HCT116 (cell line): ENCODE data around the gene PPFIA1. TPM values are rescaled to one million over a fixed set of nuclear protein-coding genes. Genes with fewer than 3 reads are reported as not detected.

Source experiments
- ATAC-seq: fragments of 200-7000 bp; cut with Tn5 transposase; 2 replicates; pipeline ENCODE4 v1.9.1; 2020; ENCODE audit warnings: mild to moderate bottlenecking, moderate library complexity
- BruUV-seq: library from RNA; stranded (reverse); fragments of 400-500 nt; replicated peaks from 2 replicates; lab custom pipeline; 2021; lab: Mats Ljungman, UMichigan
- CTCF ChIA-PET: fragments of 300-600 bp; sonication (Branson Sonifier 250); formaldehyde crosslinking; loops from one replicate; lab custom pipeline; 2021; ENCODE audit warnings: antibody characterized with exemption; lab: Charles Lee
- POLR2A ChIA-PET: fragments of 300-600, 350-600 bp; sonication (Branson Sonifier 250); formaldehyde crosslinking; loops from one replicate; lab custom pipeline; 2021; ENCODE audit warnings: antibody characterized with exemption; lab: Charles Lee
- RAD21 ChIA-PET, 2 experiments: fragments of 300-600 bp; sonication (Branson Sonifier 250); formaldehyde crosslinking; loops; one replicate each; lab custom pipeline; 2023; ENCODE audit warnings: low total read pairs in 2 of 2; ENCODE audit not compliant: uncharacterized antibody in 2 of 2, unreplicated experiment in 2 of 2, low non-redundant PET in 1 of 2; lab: Charles Lee
- DNase-seq: peaks from one replicate; pipeline ENCODE4 v3.0.0-alpha.2; 2010; ENCODE audit warnings: low read depth, low spot score
- H2AFZ ChIP-seq: fragments of 200-600 bp; shearing (Covaris generic), sonication (generic); 2 replicates; pipeline ENCODE4 v1.6.1; 2017; ENCODE audit warnings: low read depth, mixed run types, mixed read lengths, antibody characterized with exemption, low read length; ENCODE audit not compliant: poor library complexity, severe bottlenecking
- H3K27ac ChIP-seq: 2 replicates; pipeline ENCODE4 v1.5.1; 2012; ENCODE audit warnings: low read depth, low read length
- H3K27me3 ChIP-seq: fragments of 200-600 bp; sonication (generic); 2 replicates; pipeline ENCODE4 v1.6.1; 2016; ENCODE audit warnings: mixed run types, low read length, mixed read lengths; ENCODE audit not compliant: insufficient read depth
- H3K36me3 ChIP-seq, 2 experiments: fragments of 200-500 bp in 1 of 2; fragments of 200-600 bp in 1 of 2; sonication (Bioruptor generic) in 1 of 2; sonication (generic) in 1 of 2; 2 replicates each; pipeline versions ENCODE4 v1.5.1 to v1.6.1; 2014 to 2016; ENCODE audit warnings: low read length in 2 of 2, inconsistent platforms in 1 of 2, mixed read lengths in 1 of 2, mixed run types in 1 of 2; ENCODE audit not compliant: insufficient read depth in 2 of 2, control insufficient read depth in 1 of 2
- H3K4me1 ChIP-seq, 2 experiments: fragments of 200-600 bp in 1 of 2; sonication (generic) in 1 of 2; 2 replicates each; pipeline versions ENCODE4 v1.5.1 to v1.6.1; 2012 to 2017; ENCODE audit warnings: low read length in 2 of 2, inconsistent platforms in 1 of 2, mild to moderate bottlenecking in 1 of 2, mixed read lengths in 1 of 2, mixed run types in 1 of 2, moderate library complexity in 1 of 2; ENCODE audit not compliant: insufficient read depth in 2 of 2, control insufficient read depth in 1 of 2
- H3K4me2 ChIP-seq: fragments of 200-600 bp; sonication (generic); 2 replicates; pipeline ENCODE4 v1.6.1; 2017; ENCODE audit warnings: mixed run types, low read length, mixed read lengths
- H3K4me3 ChIP-seq, 2 experiments: fragments of 200-600 bp in 1 of 2; sonication (generic) in 1 of 2; replicated peaks in 1 of 2; 2 replicates each; pipeline ENCODE4 v1.5.1; 2011 to 2016; ENCODE audit warnings: low read length in 2 of 2, control low read depth in 1 of 2, low read depth in 1 of 2, mild to moderate bottlenecking in 1 of 2, mixed read lengths in 1 of 2, mixed run types in 1 of 2
- H3K79me2 ChIP-seq: fragments of 200-600 bp; sonication (generic); 2 replicates; pipeline ENCODE4 v1.6.1; 2017; ENCODE audit warnings: mild to moderate bottlenecking, mixed run types, low read length, moderate library complexity, mixed read lengths; ENCODE audit not compliant: insufficient read depth
- H3K9ac ChIP-seq: fragments of 200-600 bp; sonication (generic); 2 replicates; pipeline ENCODE4 v1.6.1; 2016; ENCODE audit warnings: low read length, mixed read lengths
- H3K9me2 ChIP-seq: fragments of 200-600 bp; sonication (generic), shearing (Covaris generic); 2 replicates; pipeline ENCODE4 v1.6.1; 2017; ENCODE audit warnings: mixed run types, mild to moderate bottlenecking, moderate library complexity; ENCODE audit not compliant: insufficient read depth
- H3K9me3 ChIP-seq, 2 experiments: fragments of 200-500 bp in 1 of 2; fragments of 200-600 bp in 1 of 2; sonication (Bioruptor generic) in 1 of 2; sonication (generic) in 1 of 2; 2 replicates each; pipeline ENCODE4 v1.6.1; 2014 to 2017; ENCODE audit warnings: low read length in 2 of 2, mixed read lengths in 2 of 2, inconsistent platforms in 1 of 2, low read depth in 1 of 2, mild to moderate bottlenecking in 1 of 2, mixed run types in 1 of 2, moderate library complexity in 1 of 2; ENCODE audit not compliant: control insufficient read depth in 1 of 2, insufficient read depth in 1 of 2
- H4K20me1 ChIP-seq: fragments of 200-600 bp; sonication (generic), shearing (Covaris generic); 2 replicates; pipeline ENCODE4 v1.6.1; 2017; ENCODE audit warnings: mixed run types, mild to moderate bottlenecking, moderate library complexity; ENCODE audit not compliant: insufficient read depth
- CEBPB ChIP-seq: IDR thresholded peaks from 2 replicates; pipeline ENCODE4 v1.6.1; 2012; ENCODE audit warnings: low read depth
- POLR2AphosphoS5 ChIP-seq: IDR thresholded peaks from 2 replicates; pipeline ENCODE4 v1.6.1; 2011; ENCODE audit warnings: mild to moderate bottlenecking, low read depth, low read length, moderate library complexity
- SIN3A ChIP-seq: IDR thresholded peaks from 2 replicates; pipeline ENCODE4 v1.6.1; 2012; ENCODE audit warnings: low read depth
- SRF ChIP-seq: IDR thresholded peaks from 2 replicates; pipeline ENCODE4 v1.6.1; 2012; ENCODE audit warnings: low read depth
- TCF7L2 ChIP-seq: IDR thresholded peaks from 2 replicates; pipeline ENCODE4 v1.7.0; 2011; ENCODE audit warnings: borderline replicate concordance, inconsistent platforms; ENCODE audit not compliant: insufficient read depth, insufficient read length; ENCODE audit errors: extremely low read depth
- YY1 ChIP-seq: IDR thresholded peaks from 2 replicates; pipeline ENCODE4 v1.6.1; 2011; ENCODE audit warnings: low read length, low read depth, moderate library complexity, mild to moderate bottlenecking; ENCODE audit not compliant: insufficient replicate concordance; ENCODE audit errors: extremely low read depth
- ZFX ChIP-seq: fragments of 450-650 bp; IDR thresholded peaks from 2 replicates; pipeline ENCODE4 v1.6.1; 2017
- ZNF274 ChIP-seq: fragments of 200-500 bp; sonication (Bioruptor generic); IDR thresholded peaks from 2 replicates; pipeline ENCODE4 v1.6.1; 2014; ENCODE audit warnings: mild to moderate bottlenecking, low read depth, low read length, inconsistent platforms
- intact Hi-C: fragments of 100-400 bp; cut with micrococcal nuclease; formaldehyde crosslinking; loops from 2 replicates; pipeline ENCODE4 v1.10.0; 2022
- total RNA-seq: library from RNA; stranded (reverse); gene quantifications from one replicate; pipeline ENCODE4 v1.2.1, GENCODE V29; 2021; ENCODE audit not compliant: unreplicated experiment
- TF ChIP-seq, protein P1 (sequence below), 3 experiments: fragments of 200-600 bp in 1 of 3; sonication (generic) in 1 of 3; IDR thresholded peaks in 2 of 3; conservative IDR thresholded peaks in 1 of 3; 2 replicates each; pipeline ENCODE4 v1.5.1; 2012 to 2017; ENCODE audit warnings: low read depth in 2 of 3, low read length in 2 of 3, antibody characterized with exemption in 1 of 3, borderline replicate concordance in 1 of 3, control low read depth in 1 of 3, mild to moderate bottlenecking in 1 of 3, mixed read lengths in 1 of 3, mixed run types in 1 of 3, moderate library complexity in 1 of 3; ENCODE audit not compliant: insufficient read depth in 1 of 3
- TF ChIP-seq, protein P2 (sequence below): IDR thresholded peaks from 2 replicates; pipeline ENCODE4 v1.6.1; 2011; ENCODE audit warnings: mild to moderate bottlenecking, low read length, moderate library complexity; ENCODE audit not compliant: insufficient replicate concordance; ENCODE audit errors: extremely low read depth
- TF ChIP-seq, protein P3 (sequence below): IDR thresholded peaks from 2 replicates; pipeline ENCODE4 v1.6.1; 2012
- TF ChIP-seq, protein P4 (sequence below): IDR thresholded peaks from 2 replicates; pipeline ENCODE4 v1.6.1; 2012

The PPFIA1 gene
- total RNA-seq, 1 experiment from 2014 or later = 48.6 TPM

DNA sequence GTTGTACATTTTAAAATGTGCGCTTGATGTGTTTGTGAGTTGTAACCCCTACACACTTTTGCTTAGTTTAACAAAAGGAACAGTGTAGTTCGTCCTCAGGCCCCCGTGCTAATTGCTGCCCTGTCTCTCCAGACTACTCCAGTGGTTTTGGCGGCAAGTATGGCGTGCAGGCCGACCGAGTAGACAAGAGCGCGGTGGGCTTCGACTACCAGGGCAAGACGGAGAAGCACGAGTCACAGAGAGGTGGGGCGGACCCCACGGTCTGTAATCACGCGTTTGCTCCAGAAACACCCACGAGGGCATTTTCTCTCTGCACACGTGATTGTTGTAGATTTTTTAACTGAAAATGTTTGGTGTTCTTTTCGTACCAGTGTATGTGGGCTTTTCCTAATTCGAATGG is 146.4 kb downstream of the PPFIA1 start:
- CTCF ChIA-PET = no interaction called here
- peaks cover 31% of the 10 kb centered on the region; the same call in 1 of the 2 replicates for H3K79me2 ChIP-seq
- TF ChIP-seq, protein P1, sequence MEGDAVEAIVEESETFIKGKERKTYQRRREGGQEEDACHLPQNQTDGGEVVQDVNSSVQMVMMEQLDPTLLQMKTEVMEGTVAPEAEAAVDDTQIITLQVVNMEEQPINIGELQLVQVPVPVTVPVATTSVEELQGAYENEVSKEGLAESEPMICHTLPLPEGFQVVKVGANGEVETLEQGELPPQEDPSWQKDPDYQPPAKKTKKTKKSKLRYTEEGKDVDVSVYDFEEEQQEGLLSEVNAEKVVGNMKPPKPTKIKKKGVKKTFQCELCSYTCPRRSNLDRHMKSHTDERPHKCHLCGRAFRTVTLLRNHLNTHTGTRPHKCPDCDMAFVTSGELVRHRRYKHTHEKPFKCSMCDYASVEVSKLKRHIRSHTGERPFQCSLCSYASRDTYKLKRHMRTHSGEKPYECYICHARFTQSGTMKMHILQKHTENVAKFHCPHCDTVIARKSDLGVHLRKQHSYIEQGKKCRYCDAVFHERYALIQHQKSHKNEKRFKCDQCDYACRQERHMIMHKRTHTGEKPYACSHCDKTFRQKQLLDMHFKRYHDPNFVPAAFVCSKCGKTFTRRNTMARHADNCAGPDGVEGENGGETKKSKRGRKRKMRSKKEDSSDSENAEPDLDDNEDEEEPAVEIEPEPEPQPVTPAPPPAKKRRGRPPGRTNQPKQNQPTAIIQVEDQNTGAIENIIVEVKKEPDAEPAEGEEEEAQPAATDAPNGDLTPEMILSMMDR (IDR thresholded peaks at IDR 0.05 in 2 of 3, conservative IDR thresholded peaks at IDR 0.05 in 1 of 3; ENCODE audit: borderline replicate concordance in 1 of 3, insufficient read depth in 1 of 3, low read depth in 2 of 3, low read length in 2 of 3) = no peak
- TF ChIP-seq ZFX = no peak
- no peak for TF ChIP-seq CEBPB
- H3K4me1 ChIP-seq = no peaks in the 10 kb centered on the region
- no peak overlapping the region for H2AFZ ChIP-seq
- H3K27ac ChIP-seq = no peak overlapping the region
- intact Hi-C loops = no loop called here
- H3K9me3 ChIP-seq = no peaks in the 10 kb centered on the region
- no TSS peak for BruUV-seq
- RAD21 ChIA-PET = no interaction called here
- POLR2A ChIA-PET = no interaction called here
- H3K9ac ChIP-seq = no peak overlapping the region
- peaks cover 53 to 65% of the 10 kb centered on the region in 2 experiments for H3K36me3 ChIP-seq
- no peaks in the 10 kb centered on the region for H3K27me3 ChIP-seq
- no peaks in the 10 kb centered on the region for H4K20me1 ChIP-seq
- no peak overlapping the region for H3K4me3 ChIP-seq
- no peaks in the 10 kb centered on the region for H3K9me2 ChIP-seq
- no peak overlapping the region for H3K4me2 ChIP-seq
- ATAC-seq (no peak), DNase-seq (no peak)

- intact Hi-C loops = no loop called here
- no TSS peak for BruUV-seq
- H3K9me3 ChIP-seq = no peaks in the 10 kb centered on the region
- POLR2A ChIA-PET = no interaction called here
- no peak overlapping the region for H3K4me2 ChIP-seq
- no peak for DNase-seq
- H3K36me3 ChIP-seq = peaks cover 49 to 64% of the 10 kb centered on the region in 2 experiments
- no peaks in the 10 kb centered on the region for H3K27me3 ChIP-seq
- H3K4me1 ChIP-seq = no peaks in the 10 kb centered on the region
- H3K9me2 ChIP-seq = no peaks in the 10 kb centered on the region
- CTCF ChIA-PET = no interaction called here
- no peaks in the 10 kb centered on the region for H4K20me1 ChIP-seq
- RAD21 ChIA-PET = no interaction called here
- no peak overlapping the region for H3K4me3 ChIP-seq
- H2AFZ ChIP-seq = no peak overlapping the region
- peaks cover 34% of the 10 kb centered on the region; the same call in 1 of the 2 replicates for H3K79me2 ChIP-seq
- H3K27ac ChIP-seq = no peak overlapping the region
- H3K9ac ChIP-seq = no peak overlapping the region
- ATAC-seq = no peak
- TF ChIP-seq CEBPB (no peak), POLR2AphosphoS5 (no peak), SRF (no peak), SIN3A (no peak), ZNF274 (no peak), TCF7L2 (no peak), YY1 (no peak)
- TF ChIP-seq, protein P2, sequence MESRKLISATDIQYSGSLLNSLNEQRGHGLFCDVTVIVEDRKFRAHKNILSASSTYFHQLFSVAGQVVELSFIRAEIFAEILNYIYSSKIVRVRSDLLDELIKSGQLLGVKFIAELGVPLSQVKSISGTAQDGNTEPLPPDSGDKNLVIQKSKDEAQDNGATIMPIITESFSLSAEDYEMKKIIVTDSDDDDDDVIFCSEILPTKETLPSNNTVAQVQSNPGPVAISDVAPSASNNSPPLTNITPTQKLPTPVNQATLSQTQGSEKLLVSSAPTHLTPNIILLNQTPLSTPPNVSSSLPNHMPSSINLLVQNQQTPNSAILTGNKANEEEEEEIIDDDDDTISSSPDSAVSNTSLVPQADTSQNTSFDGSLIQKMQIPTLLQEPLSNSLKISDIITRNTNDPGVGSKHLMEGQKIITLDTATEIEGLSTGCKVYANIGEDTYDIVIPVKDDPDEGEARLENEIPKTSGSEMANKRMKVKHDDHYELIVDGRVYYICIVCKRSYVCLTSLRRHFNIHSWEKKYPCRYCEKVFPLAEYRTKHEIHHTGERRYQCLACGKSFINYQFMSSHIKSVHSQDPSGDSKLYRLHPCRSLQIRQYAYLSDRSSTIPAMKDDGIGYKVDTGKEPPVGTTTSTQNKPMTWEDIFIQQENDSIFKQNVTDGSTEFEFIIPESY = no peak
- TF ChIP-seq, protein P3, sequence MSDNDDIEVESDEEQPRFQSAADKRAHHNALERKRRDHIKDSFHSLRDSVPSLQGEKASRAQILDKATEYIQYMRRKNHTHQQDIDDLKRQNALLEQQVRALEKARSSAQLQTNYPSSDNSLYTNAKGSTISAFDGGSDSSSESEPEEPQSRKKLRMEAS = no peak
- TF ChIP-seq, protein P1 (IDR thresholded peaks at IDR 0.05 in 2 of 3, conservative IDR thresholded peaks at IDR 0.05 in 1 of 3; ENCODE audit: borderline replicate concordance in 1 of 3, insufficient read depth in 1 of 3, low read depth in 2 of 3, low read length in 2 of 3) = no peak
- TF ChIP-seq, protein P4, sequence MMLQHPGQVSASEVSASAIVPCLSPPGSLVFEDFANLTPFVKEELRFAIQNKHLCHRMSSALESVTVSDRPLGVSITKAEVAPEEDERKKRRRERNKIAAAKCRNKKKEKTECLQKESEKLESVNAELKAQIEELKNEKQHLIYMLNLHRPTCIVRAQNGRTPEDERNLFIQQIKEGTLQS = no peak
Measured at GRCh38 chr11:70418130-70418529, 147.6 kb downstream of the PPFIA1 start.
